ENCODE data around the gene CRB3. TPM values are rescaled to one million over a fixed set of nuclear protein-coding genes. Genes with fewer than 3 reads are reported as not detected.
"Not testable (repeated sequence)": the region's sequence is repeated elsewhere in the genome, so short reads cannot be mapped to it uniquely, and the experiment has no call there.

Gene CRB3
- total and polyA plus RNA-seq, 2 of the 4 experiments (the other 2 are of a cell fraction), result not detected

DNA sequence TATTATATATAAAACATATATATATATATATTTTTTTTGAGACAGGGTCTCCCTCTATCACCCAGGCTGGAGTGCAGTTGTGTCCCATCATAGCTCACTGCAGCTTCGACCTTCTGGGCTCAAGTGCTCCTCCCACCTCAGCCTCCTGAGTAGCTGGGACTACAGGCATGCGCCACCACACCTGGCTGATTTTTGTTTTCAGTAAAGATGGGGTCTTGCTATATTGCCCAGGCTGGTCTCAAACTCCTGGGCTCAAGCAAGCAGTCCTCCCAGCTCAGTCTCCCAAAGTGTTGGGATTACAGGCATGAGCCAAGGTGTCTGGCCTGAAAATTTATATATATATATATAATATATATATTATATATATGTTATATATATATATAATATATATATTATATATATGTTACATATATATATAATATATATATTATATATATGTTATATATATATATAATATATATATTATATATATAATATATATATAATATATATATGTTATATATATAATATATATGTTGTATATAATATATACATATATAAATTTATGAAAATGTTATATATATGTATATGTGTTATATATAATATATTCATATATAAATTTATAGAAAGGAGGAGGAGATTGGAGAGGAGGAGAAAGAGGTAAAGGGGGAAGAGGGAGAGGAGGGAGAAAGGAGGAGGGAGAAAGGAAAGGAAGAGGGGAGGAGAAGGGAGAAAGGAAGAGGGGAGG is 35.2 kb upstream of the CRB3 start:
- H3K23ac ChIP-seq (ENCODE audit: low read depth, low read length); H3K27ac ChIP-seq (ENCODE audit: insufficient read depth, low read length); H2BK5ac ChIP-seq (ENCODE audit: low read depth, low read length, poor library complexity, severe bottlenecking); H3K14ac ChIP-seq (replicated peaks; ENCODE audit: low read depth, low read length); H4K8ac ChIP-seq (ENCODE audit: low read depth in 2 of 2, low read length in 2 of 2); H2AK5ac ChIP-seq (ENCODE audit: low read depth, low read length); BruUV-seq (replicated peaks); H3K27me3 ChIP-seq (ENCODE audit: control insufficient read depth, insufficient read depth, low read length); H3K56ac ChIP-seq (ENCODE audit: extremely low read depth, insufficient read depth, low read length); H3K4me1 ChIP-seq (ENCODE audit: control insufficient read depth, insufficient read depth, low read length); H3K36me3 ChIP-seq (ENCODE audit: control insufficient read depth, insufficient read depth, low read length); CTCF ChIA-PET; ATAC-seq (ENCODE audit: low read depth); DNase-seq; H3K79me1 ChIP-seq (ENCODE audit: low read depth in 1 of 2, low read length in 2 of 2); H3K18ac ChIP-seq (ENCODE audit: low read depth, low read length); H3K9me3 ChIP-seq (ENCODE audit: control insufficient read depth, insufficient read depth, low read length); H3K9me1 ChIP-seq (ENCODE audit: insufficient read depth, low read length); H2BK15ac ChIP-seq (ENCODE audit: low read depth, low read length); dilution Hi-C loops (cut with HindIII; ENCODE audit: low sequenced_read_pairs, unreplicated experiment); H3K4ac ChIP-seq (ENCODE audit: low read depth, low read length); H4K20me1 ChIP-seq (ENCODE audit: insufficient read depth, low read length); H2BK120ac ChIP-seq (ENCODE audit: low read depth, low read length); H2AK9ac ChIP-seq (replicated peaks; ENCODE audit: low read depth, low read length, poor library complexity); H4K91ac ChIP-seq (ENCODE audit: insufficient read depth, low read depth, low read length); POLR2A ChIA-PET (ENCODE audit: unreplicated experiment); H3K4me2 ChIP-seq (ENCODE audit: low read depth, low read length); H4K5ac ChIP-seq (ENCODE audit: low read depth, low read length); in situ Hi-C loops (cut with MboI; ENCODE audit: low sequenced_read_pairs); H3K4me3 ChIP-seq (ENCODE audit: insufficient read depth, low read depth, low read length); H2AFZ ChIP-seq (replicated peaks; ENCODE audit: low read length, poor library complexity); H3K9ac ChIP-seq (ENCODE audit: low read depth, low read length); H2BK20ac ChIP-seq (ENCODE audit: low read depth, low read length); intact Hi-C loops (cut with micrococcal nuclease): not testable (repeated sequence)
- WGBS, 2 experiments (ENCODE audit: extremely low coverage in 2 of 2, insufficient read length in 1 of 2), result no CpG with 5 or more reads among the region's 2 CpGs
